HCT116 (cell line): Measurements from ENCODE around the gene BRINP2.

ENCODE experiments used
- CTCF ChIP-seq, 3 experiments: fragments of 200-600 bp in 1 of 3; sonication (generic) in 1 of 3; IDR thresholded peaks in 2 of 3; conservative IDR thresholded peaks in 1 of 3; 2 replicates each; pipeline ENCODE4 v1.5.1; 2012 to 2017; ENCODE audit warnings: low read depth in 2 of 3, low read length in 2 of 3, antibody characterized with exemption in 1 of 3, borderline replicate concordance in 1 of 3, control low read depth in 1 of 3, mild to moderate bottlenecking in 1 of 3, mixed read lengths in 1 of 3, mixed run types in 1 of 3, moderate library complexity in 1 of 3; ENCODE audit not compliant: insufficient read depth in 1 of 3
- EGR1 ChIP-seq: IDR thresholded peaks from 2 replicates; pipeline ENCODE4 v1.6.1; 2012; ENCODE audit warnings: low read depth
- POLR2AphosphoS5 ChIP-seq: IDR thresholded peaks from 2 replicates; pipeline ENCODE4 v1.6.1; 2011; ENCODE audit warnings: mild to moderate bottlenecking, low read depth, low read length, moderate library complexity
- REST ChIP-seq: IDR thresholded peaks from 2 replicates; pipeline ENCODE4 v1.6.1; 2012; ENCODE audit warnings: low read depth
- SP1 ChIP-seq: IDR thresholded peaks from 2 replicates; pipeline ENCODE4 v1.6.1; 2012; ENCODE audit warnings: low read depth

GRCh38 chr1:177257128-177257527 lies 86.4 kb downstream of the BRINP2 start:
- TF ChIP-seq CTCF (IDR thresholded peaks at IDR 0.05 in 2 of 3, conservative IDR thresholded peaks at IDR 0.05 in 1 of 3; ENCODE audit: borderline replicate concordance in 1 of 3, insufficient read depth in 1 of 3, low read depth in 2 of 3, low read length in 2 of 3) (no peak), POLR2AphosphoS5 (no peak), REST (no peak), SP1 (no peak), EGR1 (no peak)
